Body of pancreas (tissue), 4 donors: ENCODE measurements around the gene ADIPOQ. TPM values are rescaled to one million over a fixed set of nuclear protein-coding genes. Genes with fewer than 3 reads are reported as not detected.

Experiments used
- ATAC-seq: fragments of 150-250 bp; one replicate; pipeline ENCODE4 v1.9.1; 2016
- DNase-seq, 4 donors: peaks; one replicate each; pipeline ENCODE4 v3.0.0-alpha.2; 2019
- H3K27ac ChIP-seq, 4 donors: fragments of 200-600 bp; sonication (generic); 1 replicate in 3 of 4; 2 replicates in 1 of 4; pipeline versions ENCODE4 v1.5.1 to v1.6.1; 2016 to 2019; ENCODE audit warnings: mild to moderate bottlenecking in 1 of 4, mixed read lengths in 1 of 4, moderate library complexity in 1 of 4
- H3K27me3 ChIP-seq, 2 donors: fragments of 200-600 bp; sonication (generic); one replicate each; pipeline ENCODE4 v1.6.0; 2016; ENCODE audit warnings: mild to moderate bottlenecking in 1 of 2
- H3K36me3 ChIP-seq, 2 donors: fragments of 200-600 bp; sonication (generic); replicated peaks in 1 of 2; 2 replicates each; pipeline ENCODE4 v1.5.1; 2016; ENCODE audit warnings: low read depth in 2 of 2; ENCODE audit not compliant: insufficient read depth in 1 of 2
- H3K4me1 ChIP-seq: fragments of 200-600 bp; sonication (generic); one replicate; pipeline ENCODE4 v1.6.0; 2016
- H3K4me3 ChIP-seq, 2 donors: fragments of 200-600 bp; sonication (generic); 1 replicate in 1 of 2; 2 replicates in 1 of 2; pipeline ENCODE4 v1.5.1; 2016 to 2019
- H3K9me3 ChIP-seq, 3 donors: fragments of 200-600 bp; sonication (generic); 1 replicate in 2 of 3; 2 replicates in 1 of 3; pipeline ENCODE4 v1.5.1; 2016
- POLR2A ChIP-seq, 3 donors: fragments of 450-650 bp; IDR thresholded peaks; one replicate each; pipeline ENCODE4 v1.6.1; 2016; ENCODE audit warnings: antibody characterized with exemption in 3 of 3, mild to moderate bottlenecking in 2 of 3
- WGBS, 2 donors: methylation state at CpG; one replicate each; pipeline ENCODE4 v1.1.5; 2017; 5-methylcytosine and 5-hydroxymethylcytosine counted together
- intact Hi-C: fragments of 100-400 bp; cut with DNase I; formaldehyde crosslinking; loops from one replicate; pipeline ENCODE4 v1.15.1; 2023
- total RNA-seq, 2 donors: library from RNA; depleted of rRNA; stranded (reverse); fragments of >200 nt; gene quantifications; one replicate each; pipeline ENCODE4 v1.1.0, GENCODE V29; 2016
- TF ChIP-seq, protein P1 (sequence below), 7 experiments: fragments of 450-650 bp in 4 of 7; fragments of 200-600 bp in 3 of 7; sonication (generic) in 3 of 7; IDR thresholded peaks; one replicate each; pipeline ENCODE4 v1.5.1; 2016 to 2019; ENCODE audit warnings: antibody characterized with exemption in 7 of 7

Gene ADIPOQ
- total RNA-seq, 2 donors from 2014 or later, result 10.9 to 188 TPM

DNA sequence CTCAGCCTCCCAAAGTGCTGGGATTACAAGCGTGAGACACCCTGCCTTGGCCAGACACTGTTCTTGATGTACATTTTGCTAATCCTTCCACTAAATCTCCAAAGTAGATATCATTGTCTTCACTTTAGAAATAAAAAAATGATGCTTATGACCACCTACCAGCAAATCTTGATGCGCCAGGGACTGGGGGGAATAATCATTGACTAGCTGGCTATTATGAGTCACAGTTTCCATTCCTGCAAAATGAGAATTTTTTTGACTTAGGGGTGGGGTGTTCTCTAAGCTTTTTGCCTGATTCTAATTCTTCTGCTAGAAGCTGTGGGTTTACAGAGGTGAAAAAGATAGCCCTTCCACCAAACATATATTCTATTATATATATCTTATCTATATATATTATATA, 19.1 kb upstream of the ADIPOQ start:
- intact Hi-C loops, result no loop called here

DNA sequence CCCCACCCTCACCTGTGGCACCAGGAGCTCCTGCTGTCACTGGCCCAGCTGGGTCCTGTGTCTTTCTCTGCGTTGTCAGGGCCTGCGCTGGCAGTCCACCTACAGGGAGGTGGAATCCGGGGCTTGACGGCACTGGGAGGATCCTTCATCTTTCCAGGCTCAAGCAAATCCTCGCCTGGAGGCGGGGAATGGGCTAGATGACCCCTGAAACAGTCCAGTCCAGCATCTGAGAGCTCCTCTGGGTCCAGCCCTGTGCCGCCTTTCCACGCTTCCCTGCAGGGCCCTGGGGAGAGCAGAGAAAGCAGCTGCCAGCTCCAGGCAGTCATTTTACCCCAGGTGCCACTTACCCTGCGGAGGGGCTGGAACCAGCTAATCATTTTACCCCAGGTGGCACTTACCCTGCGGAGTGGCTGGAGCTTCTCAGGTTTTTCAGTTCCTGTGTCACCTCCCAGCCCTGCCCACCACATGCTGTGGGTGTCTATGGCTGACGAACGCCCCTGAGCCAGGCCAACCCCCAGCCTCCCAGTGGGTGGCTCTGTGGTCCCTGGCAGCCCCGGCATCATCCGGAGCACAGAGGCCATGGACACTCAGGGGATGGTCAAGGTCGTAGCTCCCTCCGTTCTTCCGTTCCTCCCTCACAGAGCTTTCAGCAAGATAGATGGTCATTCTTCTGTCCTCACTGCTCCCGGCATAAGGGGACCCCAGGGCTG, 17.9 kb upstream of the ADIPOQ start:
- no peaks in the 10 kb centered on the region for H3K9me3 ChIP-seq
- no peak for ATAC-seq
- H3K27ac ChIP-seq, result no peak overlapping the region
- no peaks in the 10 kb centered on the region for H3K36me3 ChIP-seq
- 16 to 29% methylated on average over 5 to 18 of the region's 18 CpGs for WGBS, 2 donors
- DNase-seq, result no peak
- no peak overlapping the region for H3K4me3 ChIP-seq
- TF ChIP-seq POLR2A (IDR thresholded peaks at IDR 0.05), result no peak
- TF ChIP-seq, protein P1, sequence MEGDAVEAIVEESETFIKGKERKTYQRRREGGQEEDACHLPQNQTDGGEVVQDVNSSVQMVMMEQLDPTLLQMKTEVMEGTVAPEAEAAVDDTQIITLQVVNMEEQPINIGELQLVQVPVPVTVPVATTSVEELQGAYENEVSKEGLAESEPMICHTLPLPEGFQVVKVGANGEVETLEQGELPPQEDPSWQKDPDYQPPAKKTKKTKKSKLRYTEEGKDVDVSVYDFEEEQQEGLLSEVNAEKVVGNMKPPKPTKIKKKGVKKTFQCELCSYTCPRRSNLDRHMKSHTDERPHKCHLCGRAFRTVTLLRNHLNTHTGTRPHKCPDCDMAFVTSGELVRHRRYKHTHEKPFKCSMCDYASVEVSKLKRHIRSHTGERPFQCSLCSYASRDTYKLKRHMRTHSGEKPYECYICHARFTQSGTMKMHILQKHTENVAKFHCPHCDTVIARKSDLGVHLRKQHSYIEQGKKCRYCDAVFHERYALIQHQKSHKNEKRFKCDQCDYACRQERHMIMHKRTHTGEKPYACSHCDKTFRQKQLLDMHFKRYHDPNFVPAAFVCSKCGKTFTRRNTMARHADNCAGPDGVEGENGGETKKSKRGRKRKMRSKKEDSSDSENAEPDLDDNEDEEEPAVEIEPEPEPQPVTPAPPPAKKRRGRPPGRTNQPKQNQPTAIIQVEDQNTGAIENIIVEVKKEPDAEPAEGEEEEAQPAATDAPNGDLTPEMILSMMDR (IDR thresholded peaks at IDR 0.05), result no peak
- peaks cover 7% of the 10 kb centered on the region for H3K4me1 ChIP-seq
- intact Hi-C loops, result no loop called here
- peaks cover 0 to 26% of the 10 kb centered on the region in 2 donors for H3K27me3 ChIP-seq

More for the DNA sequence above, 19.1 kb upstream of the ADIPOQ start:
- WGBS, 2 donors, result 48 to 53% methylated on average over 2 of the region's 2 CpGs
- ATAC-seq, result no peak
- TF ChIP-seq, protein P1 (IDR thresholded peaks at IDR 0.05), result no peak
- TF ChIP-seq POLR2A (IDR thresholded peaks at IDR 0.05), result no peak
- Histone ChIP-seq H3K36me3 (no peaks in the 10 kb centered on the region), H3K27ac (no peak overlapping the region), H3K27me3 (peaks cover 0 to 26% of the 10 kb centered on the region in 2 donors), H3K9me3 (no peaks in the 10 kb centered on the region), H3K4me3 (no peak overlapping the region), H3K4me1 (peaks cover 7% of the 10 kb centered on the region)
- DNase-seq, result no peak

DNA sequence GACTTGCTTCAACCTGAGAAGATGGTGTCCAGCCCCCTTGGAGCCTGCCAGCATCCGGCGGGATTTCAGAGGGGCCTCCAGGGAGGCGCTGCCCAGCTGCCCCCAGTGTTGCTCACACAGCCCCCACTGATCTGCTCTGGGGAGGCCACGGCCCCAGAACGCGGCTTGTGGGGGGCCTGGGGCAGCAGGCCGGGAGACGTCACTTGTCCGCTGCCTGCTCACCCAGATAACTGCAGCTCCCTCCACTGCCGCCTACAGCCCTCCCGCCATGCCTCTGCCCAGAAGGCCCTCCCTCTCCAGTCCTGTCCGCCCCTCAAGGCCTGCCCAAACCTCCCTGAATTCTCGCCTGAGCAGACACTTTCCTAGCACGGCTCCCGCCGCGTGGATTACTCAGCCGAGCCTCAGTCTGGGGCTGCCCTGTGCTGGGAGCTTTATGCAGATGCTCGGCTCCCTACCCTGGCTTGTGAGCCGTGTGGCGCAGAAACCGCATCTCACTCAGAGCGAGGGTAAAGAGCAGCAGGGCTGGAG, 17.2 kb upstream of the ADIPOQ start:
- Histone ChIP-seq H3K27me3 (peaks cover 0 to 26% of the 10 kb centered on the region in 2 donors), H3K36me3 (no peaks in the 10 kb centered on the region), H3K4me1 (peaks cover 7% of the 10 kb centered on the region), H3K27ac (no peak overlapping the region), H3K9me3 (no peaks in the 10 kb centered on the region), H3K4me3 (no peak overlapping the region)
- no peak for TF ChIP-seq POLR2A (IDR thresholded peaks at IDR 0.05)
- TF ChIP-seq, protein P1 (IDR thresholded peaks at IDR 0.05), result no peak
- intact Hi-C loops, result no loop called here
- ATAC-seq, result no peak
- DNase-seq, result no peak
- WGBS, 2 donors, result 10 to 11% methylated on average over 11 to 21 of the region's 23 CpGs

DNA sequence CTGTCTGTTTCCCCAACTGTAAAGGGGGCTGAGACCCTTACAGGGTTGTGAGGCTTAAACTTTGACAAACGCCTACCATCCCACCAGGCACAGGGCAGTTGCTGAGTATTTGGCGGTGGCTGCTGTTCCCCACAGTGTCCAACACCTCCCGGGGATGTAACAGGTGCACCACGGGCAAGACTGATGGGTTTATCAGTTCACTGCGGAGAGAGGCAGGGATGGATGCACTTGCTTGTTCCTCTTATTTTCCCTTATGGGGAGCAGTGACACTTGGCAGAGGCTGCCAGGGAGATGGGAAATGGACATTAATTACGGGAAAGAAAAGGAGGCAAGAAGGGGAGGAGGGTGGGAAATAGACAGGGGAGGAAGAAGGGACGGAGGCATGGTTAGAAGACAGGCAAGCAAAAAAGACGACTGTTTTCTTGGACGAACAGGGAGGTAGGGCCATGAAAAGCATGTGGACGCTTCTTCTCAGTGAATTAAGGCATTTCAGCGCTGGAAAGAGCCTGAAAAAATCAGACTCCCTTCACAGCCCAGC, 16.6 kb upstream of the ADIPOQ start:
- Histone ChIP-seq H3K36me3 (no peaks in the 10 kb centered on the region), H3K9me3 (no peaks in the 10 kb centered on the region), H3K27me3 (peaks cover 0 to 26% of the 10 kb centered on the region in 2 donors), H3K4me3 (no peak overlapping the region), H3K27ac (no peak overlapping the region), H3K4me1 (peaks cover 7% of the 10 kb centered on the region)
- ATAC-seq, result no peak
- TF ChIP-seq, protein P1 (IDR thresholded peaks at IDR 0.05), result no peak
- no peak for TF ChIP-seq POLR2A (IDR thresholded peaks at IDR 0.05)
- intact Hi-C loops, result no loop called here
- WGBS, 2 donors, result 33 to 34% methylated on average over 11 of the region's 11 CpGs
- DNase-seq, result no peak
